GM12878 (cell line): ENCODE measurements around the gene TRIM9. TPM values are rescaled to one million over a fixed set of nuclear protein-coding genes. Genes with fewer than 3 reads are reported as not detected.

Experiments
- ATAC-seq: fragments of 200-7000 bp; cut with Tn5 transposase; 3 replicates; pipeline ENCODE4 v1.9.1; 2020; ENCODE audit warnings: mild to moderate bottlenecking, moderate library complexity
- BruUV-seq: library from RNA; stranded (reverse); fragments of 400-500 nt; replicated peaks from 2 replicates; lab custom pipeline; 2021; lab: Mats Ljungman, UMichigan
- CTCF ChIA-PET: fragments of 300-600 bp; sonication (Branson Sonifier 250); formaldehyde crosslinking; extraction: SDS; loops from one replicate; lab custom pipeline; 2021; ENCODE audit warnings: inconsistent platforms; lab: Yijun Ruan, JAX
- POLR2A ChIA-PET: fragments of 350-600 bp; formaldehyde crosslinking; extraction: SDS; loops from one replicate; lab custom pipeline; 2021; ENCODE audit warnings: inconsistent platforms; lab: Charles Lee
- RAD21 ChIA-PET: fragments of 300-600 bp; sonication (Branson Sonifier 250); formaldehyde crosslinking; loops from one replicate; lab custom pipeline; 2023; ENCODE audit warnings: antibody characterized with exemption; ENCODE audit not compliant: unreplicated experiment; lab: Charles Lee
- SMC1A ChIA-PET: fragments of 300-600 bp; sonication (Branson Sonifier 250); formaldehyde crosslinking; loops from one replicate; lab custom pipeline; 2023; ENCODE audit not compliant: unreplicated experiment, uncharacterized antibody; lab: Charles Lee
- DNase-seq: peaks from one replicate; pipeline ENCODE4 v3.0.0-alpha.2; 2011; ENCODE audit warnings: low read depth, low spot score
- FAIRE-seq: peaks from 3 replicates; lab custom pipeline; 2011; peaks lifted over from hg19 to GRCh38; lab: Jason Lieb, UNC
- H2AFZ ChIP-seq: 2 replicates; pipeline ENCODE4 v1.6.0; 2011; ENCODE audit warnings: low read depth, low read length, control low read depth; ENCODE audit not compliant: control insufficient read depth
- H3K27ac ChIP-seq: 2 replicates; pipeline ENCODE4 v1.5.1; 2011; ENCODE audit warnings: control low read depth; ENCODE audit not compliant: control insufficient read depth, insufficient read depth
- H3K27me3 ChIP-seq, 2 experiments: replicated peaks in 1 of 2; 2 replicates each; pipeline versions ENCODE4 v1.6.0 to v1.6.1; 2011; ENCODE audit warnings: low read length in 1 of 2; ENCODE audit not compliant: control insufficient read depth in 2 of 2, insufficient read depth in 2 of 2
- H3K36me3 ChIP-seq, 2 experiments: 2 replicates each; pipeline ENCODE4 v1.5.1; 2011; ENCODE audit warnings: low read length in 1 of 2; ENCODE audit not compliant: control insufficient read depth in 2 of 2, insufficient read depth in 2 of 2
- H3K4me1 ChIP-seq: 2 replicates; pipeline ENCODE4 v1.6.1; 2011; ENCODE audit warnings: mild to moderate bottlenecking, low read length, moderate library complexity, mixed read lengths; ENCODE audit not compliant: control insufficient read depth, insufficient read depth
- H3K4me2 ChIP-seq: 2 replicates; pipeline ENCODE4 v1.6.0; 2011; ENCODE audit warnings: control low read depth; ENCODE audit not compliant: control insufficient read depth, insufficient read depth
- H3K4me3 ChIP-seq: fragments of 200-600 bp; sonication (generic); 2 replicates; pipeline ENCODE4 v1.5.1; 2016
- H3K79me2 ChIP-seq: 2 replicates; pipeline ENCODE4 v1.6.0; 2011; ENCODE audit warnings: low read length; ENCODE audit not compliant: control insufficient read depth, insufficient read depth
- H3K9ac ChIP-seq: 2 replicates; pipeline ENCODE4 v1.8.0; 2011; ENCODE audit warnings: low read length, control low read depth, mixed read lengths; ENCODE audit not compliant: control insufficient read depth, insufficient read depth
- H3K9me3 ChIP-seq: replicated peaks from 3 replicates; pipeline ENCODE4 v1.5.1; 2011; ENCODE audit warnings: mild to moderate bottlenecking, low read length; ENCODE audit not compliant: control insufficient read depth, insufficient read depth
- H4K20me1 ChIP-seq: 2 replicates; pipeline ENCODE4 v1.6.0; 2011; ENCODE audit not compliant: control insufficient read depth, insufficient read depth
- BCL11A ChIP-seq: IDR thresholded peaks from 2 replicates; pipeline ENCODE4 v1.6.1; 2011; ENCODE audit warnings: low read depth, low read length
- CEBPB ChIP-seq, 2 experiments: fragments of 150-350 bp in 1 of 2; IDR thresholded peaks; 2 replicates each; pipeline ENCODE4 v1.6.1; 2012 to 2014; ENCODE audit warnings: low read depth in 2 of 2, low read length in 2 of 2, borderline replicate concordance in 1 of 2, inconsistent platforms in 1 of 2
- CREB1 ChIP-seq: IDR thresholded peaks from 2 replicates; pipeline ENCODE4 v1.6.1; 2012; ENCODE audit warnings: low read depth, mild to moderate bottlenecking, inconsistent platforms
- EED ChIP-seq: sonication (generic); IDR thresholded peaks from 2 replicates; pipeline ENCODE4 v1.6.1; 2016; ENCODE audit warnings: antibody characterized with exemption, low read depth
- ETV6 ChIP-seq, 2 experiments: fragments of 450-650 bp in 1 of 2; IDR thresholded peaks in 1 of 2; conservative IDR thresholded peaks in 1 of 2; 2 replicates each; pipeline ENCODE4 v1.6.1; 2014; ENCODE audit warnings: antibody characterized with exemption in 1 of 2, borderline replicate concordance in 1 of 2, low read depth in 1 of 2, mild to moderate bottlenecking in 1 of 2, moderate library complexity in 1 of 2
- FOXM1 ChIP-seq: IDR thresholded peaks from 2 replicates; pipeline ENCODE4 v1.6.1; 2012; ENCODE audit warnings: low read depth, mild to moderate bottlenecking, inconsistent platforms, low read length, moderate library complexity
- NR2F1 ChIP-seq: fragments of 450-650 bp; conservative IDR thresholded peaks from 2 replicates; pipeline ENCODE4 v1.6.1; 2017; ENCODE audit warnings: mild to moderate bottlenecking
- RAD21 ChIP-seq: IDR thresholded peaks from 2 replicates; pipeline ENCODE4 v1.6.1; 2011; ENCODE audit warnings: mild to moderate bottlenecking, low read depth, low read length, moderate library complexity; ENCODE audit not compliant: insufficient read depth
- SMARCA5 ChIP-seq: fragments of 450-650 bp; IDR thresholded peaks from 2 replicates; pipeline ENCODE4 v1.6.1; 2017; ENCODE audit warnings: mild to moderate bottlenecking
- SP1 ChIP-seq: IDR thresholded peaks from one replicate; pipeline ENCODE4 v1.6.1; 2011; ENCODE audit warnings: low read depth, low read length
- TBL1XR1 ChIP-seq: IDR thresholded peaks from 2 replicates; pipeline ENCODE4 v1.6.1; 2012; ENCODE audit warnings: low read depth, low read length, improper control_type of control experiment
- ZNF274 ChIP-seq: IDR thresholded peaks from one replicate; pipeline ENCODE4 v1.8.0; 2011; ENCODE audit not compliant: insufficient read length, insufficient read depth
- WGBS: methylation state at CpG from one replicate; pipeline ENCODE4 v1.1.6; 2016; ENCODE audit warnings: low lambda C conversion rate; ENCODE audit not compliant: insufficient replicate concordance, insufficient coverage; ENCODE audit errors: missing lambda C conversion rate; 5-methylcytosine and 5-hydroxymethylcytosine counted together
- in situ Hi-C: fragments of 300-500 bp; cut with MboI; formaldehyde crosslinking; loops from 9 replicates; pipeline ENCODE4 v1.14.3; 2018; ENCODE audit warnings: mixed read lengths
- intact Hi-C: fragments of 100-400 bp; cut with micrococcal nuclease; formaldehyde crosslinking; loops from one replicate; pipeline ENCODE4 v1.14.2; 2022; ENCODE audit not compliant: unreplicated experiment
- polyA plus RNA-seq, 11 experiments: library from polyadenylated mRNA; depleted of rRNA in 4 of 11; unstranded in 6 of 11; stranded (reverse) in 5 of 11; fragments of >200 nt; fragmentation: Nextera tagmentation in 4 of 11; fragmentation: Illumina TruSeq in 1 of 11; extraction: Ambion mirVana in 4 of 11; extraction: Trizol in 1 of 11; gene quantifications; 1 replicate in 1 of 11; 2 replicates in 10 of 11; pipeline versions ENCODE4 v1.2.1 to v1.2.3, GENCODE V29; 2011 to 2016; ENCODE audit warnings: inconsistent platforms in 2 of 11, missing spikeins in 2 of 11, low read depth in 1 of 11
- total RNA-seq, 4 experiments: library from RNA; depleted of rRNA in 3 of 4; stranded (reverse); fragments of >200 nt in 3 of 4; fragmentation: Illumina TruSeq in 1 of 4; extraction: Trizol in 1 of 4; gene quantifications; 2 replicates each; pipeline versions ENCODE4 v1.2.1 to v1.2.3, GENCODE V29; 2013 to 2021
- TF ChIP-seq, protein P1 (sequence below): fragments of 450-650 bp; formaldehyde crosslinking; IDR thresholded peaks from 2 replicates; pipeline ENCODE4 v1.5.0; 2022; ENCODE audit warnings: mild to moderate bottlenecking, missing genetic modification characterization
- TF ChIP-seq, protein P2 (sequence below): IDR thresholded peaks from 2 replicates; pipeline ENCODE4 v1.6.1; 2011; ENCODE audit warnings: low read depth, mild to moderate bottlenecking, low read length, moderate library complexity, borderline replicate concordance; ENCODE audit errors: extremely low read depth

Gene TRIM9
- total and polyA plus RNA-seq, 10 of the 15 experiments (the other 5 are each of a cell fraction or from before 2014, with no cell fraction given), result 0.04 to 0.18 (median 0.11) TPM; not detected in 2

DNA sequence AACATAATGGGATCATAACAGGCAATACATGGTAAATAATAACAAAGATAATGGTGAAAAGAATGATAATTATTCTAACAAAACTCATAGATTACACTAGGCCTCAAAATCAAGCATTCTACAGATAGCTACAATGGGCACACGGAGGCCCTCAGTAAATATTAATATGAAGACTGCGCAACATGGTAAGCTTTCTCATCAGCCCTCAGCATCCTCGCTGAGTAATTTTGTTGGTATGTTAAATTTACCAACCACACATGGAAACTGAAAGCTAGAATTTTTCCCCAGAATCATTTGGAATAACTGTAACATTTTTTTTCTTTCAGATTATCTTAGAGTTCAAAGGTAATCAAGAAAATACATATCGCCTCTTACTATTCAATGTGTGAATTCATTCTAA, 76.4 kb downstream of the TRIM9 start:
- Histone ChIP-seq H3K4me1 (no peaks in the 10 kb centered on the region), H4K20me1 (no peaks in the 10 kb centered on the region), H3K9me3 (no peaks in the 10 kb centered on the region), H3K79me2 (no peaks in the 10 kb centered on the region), H3K36me3 (no peaks in the 10 kb centered on the region), H2AFZ (no peak overlapping the region), H3K9ac (no peak overlapping the region), H3K27me3 (peaks cover 2 to 4% of the 10 kb centered on the region in 2 experiments; a peak in 2 of 4 replicates), H3K4me3 (no peak overlapping the region), H3K4me2 (no peak overlapping the region), H3K27ac (no peak overlapping the region)
- intact Hi-C loops, result no loop called here
- ChIA-PET POLR2A (no interaction called here), RAD21 (no interaction called here), SMC1A (interaction anchor here (0.6 to 1.2 kb wide), 2 partner anchors 15 to 21 kb away, joined by 3 to 5 read pairs; no protein-coding TSS in a partner anchor), CTCF (interaction anchor here (0.7 kb wide), 1 partner anchor 98 kb away, joined by 3 read pairs; no protein-coding TSS in a partner anchor)
- in situ Hi-C loops, result no loop called here
- FAIRE-seq (no peak), DNase-seq (no peak), ATAC-seq (no peak)
- BruUV-seq, result no TSS peak
- WGBS, result 35% methylated on average over 4 of the region's 4 CpGs
- TF ChIP-seq BCL11A, result no peak
- no peak for TF ChIP-seq RAD21
- TF ChIP-seq ETV6 (conservative IDR thresholded peaks at IDR 0.05 in 1 of 2, IDR thresholded peaks at IDR 0.05 in 1 of 2; ENCODE audit: borderline replicate concordance in 1 of 2, low read depth in 1 of 2), result no peak
- TF ChIP-seq CREB1, result no peak

DNA sequence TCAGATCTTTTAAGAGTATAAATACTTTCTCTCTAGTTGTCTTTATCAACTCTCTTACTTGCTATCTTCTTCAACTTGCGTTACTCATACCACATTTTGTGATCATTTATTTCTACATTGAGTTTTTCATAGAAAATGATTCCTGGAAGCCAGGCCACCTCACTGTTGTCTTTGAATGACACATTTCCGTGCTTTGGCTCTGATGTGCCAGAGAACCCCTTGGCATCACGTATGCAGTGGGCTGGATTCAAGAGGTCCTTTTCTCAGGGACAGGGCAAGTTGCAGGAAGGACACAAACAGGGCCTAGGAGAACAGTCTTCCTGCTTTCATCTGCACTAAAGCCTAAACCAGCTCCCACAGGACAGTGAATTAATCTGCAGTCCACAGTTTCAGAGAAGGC, 80.3 kb downstream of the TRIM9 start:
- H3K27me3 ChIP-seq, result no peaks in the 10 kb centered on the region; a peak in 1 of 4 replicates
- no peak overlapping the region for H2AFZ ChIP-seq
- 46% methylated on average over 3 of the region's 3 CpGs for WGBS
- no peak overlapping the region for H3K9ac ChIP-seq
- TF ChIP-seq CEBPB (IDR thresholded peaks at IDR 0.05; ENCODE audit: borderline replicate concordance in 1 of 2, low read depth in 2 of 2, low read length in 2 of 2) (no peak), NR2F1 (no peak), FOXM1 (no peak), EED (no peak), ZNF274 (no peak), SP1 (no peak), TBL1XR1 (no peak), SMARCA5 (no peak)
- TF ChIP-seq, protein P1, sequence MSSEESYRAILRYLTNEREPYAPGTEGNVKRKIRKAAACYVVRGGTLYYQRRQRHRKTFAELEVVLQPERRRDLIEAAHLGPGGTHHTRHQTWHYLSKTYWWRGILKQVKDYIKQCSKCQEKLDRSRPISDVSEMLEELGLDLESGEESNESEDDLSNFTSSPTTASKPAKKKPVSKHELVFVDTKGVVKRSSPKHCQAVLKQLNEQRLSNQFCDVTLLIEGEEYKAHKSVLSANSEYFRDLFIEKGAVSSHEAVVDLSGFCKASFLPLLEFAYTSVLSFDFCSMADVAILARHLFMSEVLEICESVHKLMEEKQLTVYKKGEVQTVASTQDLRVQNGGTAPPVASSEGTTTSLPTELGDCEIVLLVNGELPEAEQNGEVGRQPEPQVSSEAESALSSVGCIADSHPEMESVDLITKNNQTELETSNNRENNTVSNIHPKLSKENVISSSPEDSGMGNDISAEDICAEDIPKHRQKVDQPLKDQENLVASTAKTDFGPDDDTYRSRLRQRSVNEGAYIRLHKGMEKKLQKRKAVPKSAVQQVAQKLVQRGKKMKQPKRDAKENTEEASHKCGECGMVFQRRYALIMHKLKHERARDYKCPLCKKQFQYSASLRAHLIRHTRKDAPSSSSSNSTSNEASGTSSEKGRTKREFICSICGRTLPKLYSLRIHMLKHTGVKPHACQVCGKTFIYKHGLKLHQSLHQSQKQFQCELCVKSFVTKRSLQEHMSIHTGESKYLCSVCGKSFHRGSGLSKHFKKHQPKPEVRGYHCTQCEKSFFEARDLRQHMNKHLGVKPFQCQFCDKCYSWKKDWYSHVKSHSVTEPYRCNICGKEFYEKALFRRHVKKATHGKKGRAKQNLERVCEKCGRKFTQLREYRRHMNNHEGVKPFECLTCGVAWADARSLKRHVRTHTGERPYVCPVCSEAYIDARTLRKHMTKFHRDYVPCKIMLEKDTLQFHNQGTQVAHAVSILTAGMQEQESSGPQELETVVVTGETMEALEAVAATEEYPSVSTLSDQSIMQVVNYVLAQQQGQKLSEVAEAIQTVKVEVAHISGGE, result no peak
- TF ChIP-seq, protein P2, sequence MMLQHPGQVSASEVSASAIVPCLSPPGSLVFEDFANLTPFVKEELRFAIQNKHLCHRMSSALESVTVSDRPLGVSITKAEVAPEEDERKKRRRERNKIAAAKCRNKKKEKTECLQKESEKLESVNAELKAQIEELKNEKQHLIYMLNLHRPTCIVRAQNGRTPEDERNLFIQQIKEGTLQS, result no peak
- H3K4me1 ChIP-seq, result no peaks in the 10 kb centered on the region
- no TSS peak for BruUV-seq
- ChIA-PET CTCF (interaction anchor here (0.6 kb wide), 1 partner anchor 189 kb away, joined by 4 read pairs; no protein-coding TSS in a partner anchor), POLR2A (no interaction called here), RAD21 (no interaction called here), SMC1A (no interaction called here)
- H3K36me3 ChIP-seq, result no peaks in the 10 kb centered on the region
- no peaks in the 10 kb centered on the region for H3K79me2 ChIP-seq
- H3K27ac ChIP-seq, result no peak overlapping the region
- in situ Hi-C loops, result no loop called here
- DNase-seq, result no peak
- intact Hi-C loops, result no loop called here
- H4K20me1 ChIP-seq, result no peaks in the 10 kb centered on the region
- FAIRE-seq, result no peak
- no peak overlapping the region for H3K4me3 ChIP-seq
- ATAC-seq, result no peak
- no peak overlapping the region for H3K4me2 ChIP-seq
- no peaks in the 10 kb centered on the region for H3K9me3 ChIP-seq
